Mesendoderm (in vitro differentiated cells): ENCODE measurements around the gene OPA1.
A peak's percentile ranks its signal among the peaks of the same experiment; 100 is the strongest.

Source experiments
- DNase-seq: peaks from one replicate; pipeline ENCODE4 v3.0.0; 2013
- H2AK5ac ChIP-seq: 2 replicates; pipeline ENCODE4 v1.6.1; 2013; ENCODE audit warnings: low read length, inconsistent platforms
- H2BK120ac ChIP-seq: 2 replicates; pipeline ENCODE4 v1.6.1; 2013; ENCODE audit warnings: low read depth, mild to moderate bottlenecking, low read length, moderate library complexity, mixed read lengths
- H2BK15ac ChIP-seq: replicated peaks from 2 replicates; pipeline ENCODE4 v1.6.1; 2013; ENCODE audit warnings: low read depth, mild to moderate bottlenecking, moderate library complexity
- H2BK5ac ChIP-seq: 2 replicates; pipeline ENCODE4 v1.6.1; 2013; ENCODE audit warnings: low read length, inconsistent platforms
- H3K18ac ChIP-seq: 2 replicates; pipeline ENCODE4 v1.6.1; 2013; ENCODE audit warnings: mild to moderate bottlenecking, low read length, mixed read lengths
- H3K23ac ChIP-seq: one replicate; pipeline ENCODE4 v1.6.1; 2013; ENCODE audit warnings: low read length
- H3K27ac ChIP-seq: 2 replicates; pipeline ENCODE4 v1.5.1; 2013; ENCODE audit warnings: low read depth, mild to moderate bottlenecking, inconsistent platforms, low read length, moderate library complexity
- H3K27me3 ChIP-seq: 2 replicates; pipeline ENCODE4 v1.6.1; 2013; ENCODE audit warnings: low read length, control low read depth, mild to moderate bottlenecking, inconsistent platforms; ENCODE audit not compliant: insufficient read depth, poor library complexity
- H3K36me3 ChIP-seq: 2 replicates; pipeline ENCODE4 v1.6.1; 2013; ENCODE audit warnings: low read length, inconsistent platforms; ENCODE audit not compliant: control insufficient read depth, insufficient read depth
- H3K4ac ChIP-seq: one replicate; pipeline ENCODE4 v1.6.1; 2013; ENCODE audit warnings: low read depth, mild to moderate bottlenecking, low read length, moderate library complexity
- H3K4me1 ChIP-seq: 2 replicates; pipeline ENCODE4 v1.6.1; 2013; ENCODE audit warnings: low read depth, low read length, inconsistent platforms; ENCODE audit not compliant: control insufficient read depth
- H3K4me2 ChIP-seq: 2 replicates; pipeline ENCODE4 v1.6.1; 2013; ENCODE audit warnings: low read length
- H3K4me3 ChIP-seq: 2 replicates; pipeline ENCODE4 v1.5.1; 2013; ENCODE audit warnings: mild to moderate bottlenecking, low read length
- H3K56ac ChIP-seq: one replicate; pipeline ENCODE4 v1.6.1; 2013; ENCODE audit warnings: low read length
- H3K79me1 ChIP-seq: 2 replicates; pipeline ENCODE4 v1.6.1; 2013; ENCODE audit warnings: low read length, inconsistent platforms
- H3K79me2 ChIP-seq: 2 replicates; pipeline ENCODE4 v1.6.1; 2013; ENCODE audit warnings: mild to moderate bottlenecking, low read length; ENCODE audit not compliant: control insufficient read depth, insufficient read depth
- H3K9ac ChIP-seq: 2 replicates; pipeline ENCODE4 v1.6.1; 2013; ENCODE audit warnings: low read length, inconsistent platforms
- H4K5ac ChIP-seq: one replicate; pipeline ENCODE4 v1.6.1; 2013; ENCODE audit warnings: low read length
- H4K8ac ChIP-seq: one replicate; pipeline ENCODE4 v1.6.1; 2013; ENCODE audit warnings: low read depth, mild to moderate bottlenecking, control low read depth, low read length, moderate library complexity
- WGBS: extraction: QIAGEN DNeasy Blood & Tissue Kit; methylation state at CpG from one replicate; pipeline ENCODE4 v1.1.7; 2013; ENCODE audit warnings: low lambda C conversion rate, missing lambda C conversion rate; ENCODE audit not compliant: insufficient coverage; ENCODE audit errors: extremely low coverage; 5-methylcytosine and 5-hydroxymethylcytosine counted together

Gene OPA1

GRCh38 chr3:193621127-193621526, 28.1 kb downstream of the OPA1 start:
- Histone ChIP-seq H2BK15ac (no peak overlapping the region), H2BK120ac (no peak overlapping the region), H3K23ac (no peak overlapping the region), H3K9ac (no peak overlapping the region), H3K4ac (no peak overlapping the region), H2AK5ac (no peak overlapping the region), H3K56ac (no peak overlapping the region), H3K79me1 (no peaks in the 10 kb centered on the region), H3K79me2 (no peaks in the 10 kb centered on the region), H4K5ac (no peak overlapping the region), H4K8ac (no peak overlapping the region), H3K27ac (no peak overlapping the region), H3K4me1 (no peaks in the 10 kb centered on the region), H3K18ac (no peak overlapping the region), H3K4me3 (no peak overlapping the region), H3K4me2 (no peak overlapping the region), H2BK5ac (no peak overlapping the region), H3K36me3 (no peaks in the 10 kb centered on the region), H3K27me3 (no peaks in the 10 kb centered on the region)
- no peak for DNase-seq
- no CpG with 5 or more reads among the region's 4 CpGs for WGBS

GRCh38 chr3:193630005-193630404, 37.0 kb downstream of the OPA1 start:
- Histone ChIP-seq H3K56ac (no peak overlapping the region), H3K79me2 (no peaks in the 10 kb centered on the region), H2AK5ac (no peak overlapping the region), H3K36me3 (no peaks in the 10 kb centered on the region), H3K23ac (no peak overlapping the region), H3K27ac (no peak overlapping the region), H3K9ac (no peak overlapping the region), H3K18ac (no peak overlapping the region), H2BK5ac (no peak overlapping the region), H4K8ac (no peak overlapping the region), H3K4ac (no peak overlapping the region), H3K4me3 (no peak overlapping the region), H4K5ac (no peak overlapping the region), H3K4me2 (no peak overlapping the region), H3K4me1 (no peaks in the 10 kb centered on the region), H2BK120ac (no peak overlapping the region), H3K79me1 (no peaks in the 10 kb centered on the region), H3K27me3 (no peaks in the 10 kb centered on the region), H2BK15ac (no peak overlapping the region)
- no CpG with 5 or more reads among the region's 3 CpGs for WGBS
- no peak for DNase-seq

GRCh38 chr3:193637831-193638230, 44.8 kb downstream of the OPA1 start:
- Histone ChIP-seq H3K56ac (no peak overlapping the region), H3K79me2 (no peaks in the 10 kb centered on the region), H3K18ac (no peak overlapping the region), H3K4me2 (no peak overlapping the region), H3K36me3 (peaks cover 2% of the 10 kb centered on the region), H4K5ac (no peak overlapping the region), H3K23ac (no peak overlapping the region), H3K79me1 (no peaks in the 10 kb centered on the region), H4K8ac (peak overlapping the region; percentile 13), H3K4me3 (no peak overlapping the region), H3K4ac (no peak overlapping the region), H2BK5ac (no peak overlapping the region), H3K27ac (no peak overlapping the region), H2BK15ac (no peak overlapping the region), H3K9ac (no peak overlapping the region), H3K4me1 (no peaks in the 10 kb centered on the region), H2AK5ac (no peak overlapping the region), H3K27me3 (no peaks in the 10 kb centered on the region), H2BK120ac (no peak overlapping the region)
- whole genome bisulfite sequencing: no CpG with 5 or more reads among the region's 3 CpGs
- DNase-seq: peak; percentile 8

GRCh38 chr3:193638833-193639232, 45.8 kb downstream of the OPA1 start:
- no peak overlapping the region for H2AK5ac ChIP-seq
- no peak for DNase-seq
- no peak overlapping the region for H3K9ac ChIP-seq
- no peak overlapping the region for H2BK5ac ChIP-seq
- H3K4ac ChIP-seq: no peak overlapping the region
- H2BK120ac ChIP-seq: no peak overlapping the region
- no peaks in the 10 kb centered on the region for H3K79me1 ChIP-seq
- H3K27ac ChIP-seq: no peak overlapping the region
- no peaks in the 10 kb centered on the region for H3K79me2 ChIP-seq
- H3K36me3 ChIP-seq: peaks cover 2% of the 10 kb centered on the region
- H3K4me3 ChIP-seq: no peak overlapping the region
- H3K18ac ChIP-seq: no peak overlapping the region
- no peak overlapping the region for H3K4me2 ChIP-seq
- H2BK15ac ChIP-seq: no peak overlapping the region
- H3K27me3 ChIP-seq: no peaks in the 10 kb centered on the region
- WGBS: no CpG with 5 or more reads among the region's 3 CpGs
- no peak overlapping the region for H4K5ac ChIP-seq
- H4K8ac ChIP-seq: no peak overlapping the region
- no peak overlapping the region for H3K56ac ChIP-seq
- H3K23ac ChIP-seq: no peak overlapping the region
- H3K4me1 ChIP-seq: no peaks in the 10 kb centered on the region

GRCh38 chr3:193640165-193640715, 47.2 kb downstream of the OPA1 start:
- Histone ChIP-seq H2BK15ac (no peak overlapping the region), H2AK5ac (no peak overlapping the region)
- no CpG with 5 or more reads among the region's 5 CpGs for WGBS

GRCh38 chr3:193640728-193641439, 47.9 kb downstream of the OPA1 start:
- H3K23ac ChIP-seq: no peak overlapping the region
- H3K18ac ChIP-seq: no peak overlapping the region
- H2AK5ac ChIP-seq: no peak overlapping the region
- no CpG with 5 or more reads among the region's 4 CpGs for WGBS
- no peak overlapping the region for H3K4me3 ChIP-seq
- no peaks in the 10 kb centered on the region for H3K27me3 ChIP-seq
- DNase-seq: no peak
- no peak overlapping the region for H2BK5ac ChIP-seq
- H3K79me2 ChIP-seq: no peaks in the 10 kb centered on the region
- no peak overlapping the region for H4K5ac ChIP-seq
- H3K4ac ChIP-seq: no peak overlapping the region
- no peak overlapping the region for H2BK120ac ChIP-seq
- H3K27ac ChIP-seq: no peak overlapping the region
- H3K4me1 ChIP-seq: no peaks in the 10 kb centered on the region
- no peaks in the 10 kb centered on the region for H3K79me1 ChIP-seq
- peaks cover 6% of the 10 kb centered on the region for H3K36me3 ChIP-seq
- H3K56ac ChIP-seq: no peak overlapping the region
- H3K9ac ChIP-seq: no peak overlapping the region
- H4K8ac ChIP-seq: no peak overlapping the region
- H2BK15ac ChIP-seq: no peak overlapping the region
- no peak overlapping the region for H3K4me2 ChIP-seq

More at GRCh38 chr3:193640165-193640715, 47.2 kb downstream of the OPA1 start:
- no peak for DNase-seq
- H3K4me2 ChIP-seq: no peak overlapping the region
- H3K27me3 ChIP-seq: no peaks in the 10 kb centered on the region
- no peak overlapping the region for H3K56ac ChIP-seq
- no peak overlapping the region for H3K4ac ChIP-seq
- H3K23ac ChIP-seq: no peak overlapping the region
- H3K9ac ChIP-seq: no peak overlapping the region
- no peak overlapping the region for H3K18ac ChIP-seq
- no peak overlapping the region for H2BK5ac ChIP-seq
- no peaks in the 10 kb centered on the region for H3K79me2 ChIP-seq
- H2BK120ac ChIP-seq: no peak overlapping the region
- no peaks in the 10 kb centered on the region for H3K4me1 ChIP-seq
- H3K27ac ChIP-seq: no peak overlapping the region
- no peaks in the 10 kb centered on the region for H3K79me1 ChIP-seq
- no peak overlapping the region for H3K4me3 ChIP-seq
- no peak overlapping the region for H4K8ac ChIP-seq
- H3K36me3 ChIP-seq: peaks cover 6% of the 10 kb centered on the region
- no peak overlapping the region for H4K5ac ChIP-seq
